Hepatocyte (in vitro differentiated cells): ENCODE measurements around the gene SIK2.

Experiments
- CTCF ChIP-seq: fragments of 200-600 bp; sonication (generic); IDR thresholded peaks from 2 replicates; pipeline ENCODE4 v1.5.1; 2016; ENCODE audit warnings: antibody characterized with exemption, mild to moderate bottlenecking; ENCODE audit not compliant: poor library complexity
- EZH2 ChIP-seq: fragments of 200-600 bp; sonication (generic); IDR thresholded peaks from 2 replicates; pipeline ENCODE4 v1.6.1; 2016; ENCODE audit warnings: antibody characterized with exemption, mild to moderate bottlenecking, borderline replicate concordance
- EZH2phosphoT487 ChIP-seq: fragments of 200-600 bp; sonication (generic); IDR thresholded peaks from one replicate; pipeline ENCODE4 v1.6.1; 2018; ENCODE audit warnings: antibody characterized with exemption, mild to moderate bottlenecking, low read depth, moderate library complexity; ENCODE audit not compliant: unreplicated experiment, severe bottlenecking

- no peak for TF ChIP-seq CTCF
- TF ChIP-seq EZH2phosphoT487 = no peak
- no peak for TF ChIP-seq EZH2
Measured at GRCh38 chr11:111612224-111612623, 10.0 kb downstream of the SIK2 start.
